K562 (cell line): Measurements from ENCODE around the gene WDR47.

ENCODE experiments used
- ATF3 ChIP-seq, 2 experiments: fragments of 450-650 bp in 1 of 2; sonication (generic) in 1 of 2; formaldehyde crosslinking in 1 of 2; IDR thresholded peaks in 1 of 2; conservative IDR thresholded peaks in 1 of 2; 2 replicates each; pipeline versions ENCODE4 v1.6.1 to v1.8.1; 2016 to 2023; ENCODE audit warnings: mild to moderate bottlenecking in 2 of 2, moderate library complexity in 2 of 2, inconsistent platforms in 1 of 2, missing genetic modification reagents in 1 of 2
- CTCF ChIP-seq, 3 experiments: IDR thresholded peaks in 2 of 3; conservative IDR thresholded peaks in 1 of 3; 2 replicates each; pipeline ENCODE4 v1.5.1; 2011 to 2012; ENCODE audit warnings: low read length in 3 of 3, mild to moderate bottlenecking in 3 of 3, control low read depth in 2 of 3, improper control_type of control experiment in 1 of 3, inconsistent platforms in 1 of 3, low read depth in 1 of 3, mixed read lengths in 1 of 3, moderate library complexity in 1 of 3; ENCODE audit not compliant: insufficient read depth in 2 of 3
- EHMT2 ChIP-seq: fragments of 450-650 bp; IDR thresholded peaks from 2 replicates; pipeline ENCODE4 v1.6.1; 2018; ENCODE audit warnings: antibody characterized with exemption
- EP400 ChIP-seq: fragments of 450-650 bp; IDR thresholded peaks from 2 replicates; pipeline ENCODE4 v1.6.1; 2017; ENCODE audit warnings: antibody characterized with exemption, mild to moderate bottlenecking, moderate library complexity
- JUN ChIP-seq, 2 experiments: sonication (generic) in 1 of 2; formaldehyde crosslinking in 1 of 2; IDR thresholded peaks; 2 replicates each; pipeline versions ENCODE4 v1.6.1 to v1.8.0; 2012 to 2022; ENCODE audit warnings: borderline replicate concordance in 2 of 2, mild to moderate bottlenecking in 2 of 2, improper control_type of control experiment in 1 of 2, low read depth in 1 of 2, low read length in 1 of 2, missing genetic modification reagents in 1 of 2
- NRF1 ChIP-seq, 2 experiments: fragments of 450-650 bp; IDR thresholded peaks in 1 of 2; conservative IDR thresholded peaks in 1 of 2; 2 replicates each; pipeline ENCODE4 v1.6.1; 2014; ENCODE audit warnings: mild to moderate bottlenecking in 2 of 2
- SRSF7 ChIP-seq: fragments of 200-400 bp; formaldehyde crosslinking; optimal IDR thresholded peaks from 2 replicates; pipeline ENCODE3; 2017; ENCODE audit warnings: mild to moderate bottlenecking, low read depth, low read length
- XRCC4 ChIP-seq: IDR thresholded peaks from one replicate; pipeline ENCODE4 v1.6.1; 2011; ENCODE audit not compliant: insufficient read depth, insufficient read length; ENCODE audit errors: extremely low read depth
- ZBTB26 ChIP-seq: fragments of 450-650 bp; formaldehyde crosslinking; IDR thresholded peaks from 2 replicates; pipeline ENCODE4 v1.4.0; 2022; ENCODE audit warnings: missing genetic modification characterization
- ZNF143 ChIP-seq: sonication (generic); formaldehyde crosslinking; IDR thresholded peaks from 2 replicates; pipeline ENCODE4 v1.9.0; 2022; ENCODE audit warnings: mild to moderate bottlenecking, missing genetic modification reagents

GRCh38 chr1:109061183-109061582 lies 19.3 kb upstream of the WDR47 start:
- TF ChIP-seq NRF1 (conservative IDR thresholded peaks at IDR 0.05 in 1 of 2, IDR thresholded peaks at IDR 0.05 in 1 of 2) (no peak), CTCF (IDR thresholded peaks at IDR 0.05 in 2 of 3, conservative IDR thresholded peaks at IDR 0.05 in 1 of 3; ENCODE audit: insufficient read depth in 2 of 3, low read depth in 1 of 3, low read length in 3 of 3) (no peak), XRCC4 (no peak), ZBTB26 (CRISPR knock-in tag) (no peak), EHMT2 (no peak), ATF3 (IDR thresholded peaks at IDR 0.05) (no peak), ATF3 (CRISPR knock-in tag; conservative IDR thresholded peaks at IDR 0.05) (no peak), ZNF143 (CRISPR knock-in tag) (no peak), SRSF7 (no peak), JUN (IDR thresholded peaks at IDR 0.05; ENCODE audit: borderline replicate concordance, low read depth, low read length) (no peak), JUN (CRISPR knock-in tag; IDR thresholded peaks at IDR 0.05; ENCODE audit: borderline replicate concordance) (no peak), EP400 (no peak)
